IPS-15b (cell line): ENCODE data around the gene OR2F1.

ENCODE experiments used
- H3K27me3 ChIP-seq: one replicate; pipeline ENCODE4 v1.6.1; 2013; ENCODE audit warnings: low read length; ENCODE audit not compliant: control insufficient read depth, insufficient read depth
- H3K36me3 ChIP-seq: one replicate; pipeline ENCODE4 v1.6.1; 2013; ENCODE audit warnings: low read length; ENCODE audit not compliant: control insufficient read depth, insufficient read depth
- H3K4me1 ChIP-seq: one replicate; pipeline ENCODE4 v1.6.1; 2013; ENCODE audit warnings: mild to moderate bottlenecking, low read length; ENCODE audit not compliant: control insufficient read depth, insufficient read depth
- H3K4me3 ChIP-seq: one replicate; pipeline ENCODE4 v1.5.1; 2013; ENCODE audit warnings: low read depth, low read length
- H3K9ac ChIP-seq: one replicate; pipeline ENCODE4 v1.6.1; 2013; ENCODE audit warnings: low read depth, mild to moderate bottlenecking, low read length
- H3K9me3 ChIP-seq: one replicate; pipeline ENCODE4 v1.6.1; 2013; ENCODE audit warnings: mild to moderate bottlenecking, low read length; ENCODE audit not compliant: control insufficient read depth, insufficient read depth

The OR2F1 gene

DNA sequence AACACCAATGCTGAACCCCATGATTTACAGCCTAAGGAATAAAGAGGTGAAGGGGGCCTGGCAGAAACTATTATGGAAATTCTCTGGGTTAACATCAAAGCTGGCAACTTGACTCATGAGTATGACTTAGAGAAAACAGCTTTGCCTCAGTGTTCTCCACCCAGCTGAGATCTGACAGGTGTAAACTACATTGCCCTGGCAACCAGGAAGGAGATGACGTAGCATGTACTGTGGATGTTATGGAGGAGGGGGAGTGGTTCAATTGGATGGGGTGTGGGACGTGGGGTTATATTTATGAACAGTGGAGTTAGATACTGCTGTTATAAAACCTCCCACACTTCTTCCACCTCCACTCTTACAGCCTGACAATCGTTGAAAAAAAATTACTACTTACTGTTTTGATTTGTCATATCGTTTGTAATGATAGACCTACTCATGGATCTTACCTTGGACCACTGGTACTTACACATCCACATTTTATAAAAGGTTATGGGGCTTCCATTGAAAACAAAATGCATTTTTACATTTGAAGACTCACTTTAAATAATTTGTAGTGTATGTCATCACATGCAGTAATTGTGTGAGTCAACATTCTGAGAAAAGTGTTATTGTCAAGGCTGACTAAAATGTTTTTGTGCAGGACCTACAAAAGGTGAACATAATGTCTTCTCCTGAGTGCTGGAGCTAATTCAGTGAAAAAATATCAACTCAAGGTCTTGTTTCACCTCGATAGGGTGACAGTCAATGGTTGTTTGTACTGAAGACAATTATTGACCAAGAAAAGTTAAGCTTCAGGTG is 6.4 kb downstream of the OR2F1 start:
- H3K9me3 ChIP-seq: no peaks in the 10 kb centered on the region
- no peaks in the 10 kb centered on the region for H3K27me3 ChIP-seq
- H3K36me3 ChIP-seq: no peaks in the 10 kb centered on the region
- H3K4me1 ChIP-seq: peaks cover 5% of the 10 kb centered on the region
- no peak overlapping the region for H3K4me3 ChIP-seq
- H3K9ac ChIP-seq: no peak overlapping the region

DNA sequence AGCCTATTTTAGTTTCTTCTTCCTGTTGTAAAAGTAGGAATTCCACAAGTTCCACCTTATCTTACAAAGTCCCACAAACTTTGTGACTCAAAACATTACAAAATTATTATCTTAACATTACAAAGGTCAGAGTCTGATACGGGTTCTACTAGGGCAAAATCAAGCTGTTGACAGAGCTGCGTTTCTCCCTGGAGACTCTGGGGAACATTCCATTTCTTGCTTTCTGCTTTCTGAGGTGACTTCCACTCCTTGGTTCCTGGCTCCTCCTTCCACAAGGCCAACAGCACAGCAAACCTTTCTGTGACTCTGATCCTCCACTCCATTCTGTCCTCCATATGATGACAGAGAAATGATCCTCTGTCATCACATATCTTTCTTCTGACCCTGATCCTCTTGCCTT is 10.6 kb downstream of the OR2F1 start:
- Histone ChIP-seq H3K9me3 (no peaks in the 10 kb centered on the region), H3K4me1 (no peaks in the 10 kb centered on the region), H3K36me3 (no peaks in the 10 kb centered on the region), H3K9ac (no peak overlapping the region), H3K4me3 (no peak overlapping the region), H3K27me3 (no peaks in the 10 kb centered on the region)

DNA sequence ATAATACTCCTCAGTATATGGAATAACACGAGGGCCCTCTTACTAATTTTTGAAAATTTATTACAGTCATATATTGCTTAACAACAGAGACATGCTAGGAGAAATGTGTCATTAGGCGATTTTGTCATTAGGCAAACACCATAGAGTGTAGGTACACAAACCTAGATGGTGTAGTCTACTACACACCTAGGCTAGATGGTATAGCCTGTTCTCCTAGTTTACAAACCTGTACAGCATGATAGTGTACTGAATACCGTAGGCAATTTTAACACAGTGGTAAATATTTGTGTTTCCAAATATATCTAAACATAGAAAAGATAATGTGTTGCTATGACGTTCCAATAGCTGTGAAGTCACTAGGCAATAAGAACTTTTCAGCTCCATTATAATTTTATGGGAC is 12.8 kb downstream of the OR2F1 start:
- H3K4me3 ChIP-seq: no peak overlapping the region
- H3K9ac ChIP-seq: no peak overlapping the region
- no peaks in the 10 kb centered on the region for H3K27me3 ChIP-seq
- H3K4me1 ChIP-seq: no peaks in the 10 kb centered on the region
- no peaks in the 10 kb centered on the region for H3K36me3 ChIP-seq
- H3K9me3 ChIP-seq: no peaks in the 10 kb centered on the region

DNA sequence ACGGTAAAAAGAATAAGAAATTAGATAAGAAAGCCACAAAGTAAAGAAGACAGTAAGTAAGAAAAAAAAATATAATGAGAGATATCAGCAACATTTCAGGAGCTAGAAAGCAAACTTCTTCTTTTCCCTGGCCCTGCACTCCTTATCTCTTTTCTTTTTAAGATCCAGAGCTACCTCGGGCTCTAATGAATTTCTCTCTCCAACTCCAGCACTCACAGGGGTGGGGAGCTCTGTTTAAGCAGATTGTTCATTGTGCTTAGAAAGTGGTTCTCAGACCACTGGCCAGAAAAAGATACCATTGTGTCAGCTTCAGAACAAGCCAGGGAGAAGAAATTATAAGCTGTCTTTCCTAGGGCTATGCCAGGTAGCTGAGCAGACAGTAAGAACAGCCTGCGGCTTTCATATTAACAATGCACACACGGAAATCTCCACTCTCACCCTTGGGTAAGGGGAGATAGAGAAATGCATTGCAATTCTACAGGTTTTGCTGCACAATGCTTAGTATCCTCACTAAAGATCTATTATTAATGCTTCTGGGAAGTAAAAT is 19.3 kb downstream of the OR2F1 start:
- Histone ChIP-seq H3K4me1 (no peaks in the 10 kb centered on the region), H3K9ac (no peak overlapping the region), H3K27me3 (no peaks in the 10 kb centered on the region)

GRCh38 chr7:143974459-143974858 is 19.8 kb downstream of the OR2F1 start:
- H3K4me1 ChIP-seq: no peaks in the 10 kb centered on the region
- no peaks in the 10 kb centered on the region for H3K27me3 ChIP-seq
- no peak overlapping the region for H3K9ac ChIP-seq
- no peaks in the 10 kb centered on the region for H3K9me3 ChIP-seq
- no peak overlapping the region for H3K4me3 ChIP-seq
- no peaks in the 10 kb centered on the region for H3K36me3 ChIP-seq

More for the DNA sequence above, 19.3 kb downstream of the OR2F1 start:
- Histone ChIP-seq H3K9me3 (no peaks in the 10 kb centered on the region), H3K36me3 (no peaks in the 10 kb centered on the region), H3K4me3 (no peak overlapping the region)

GRCh38 chr7:143975617-143976016 is 21.0 kb downstream of the OR2F1 start:
- no peak overlapping the region for H3K9ac ChIP-seq
- no peaks in the 10 kb centered on the region for H3K36me3 ChIP-seq
- H3K4me1 ChIP-seq: no peaks in the 10 kb centered on the region
- H3K27me3 ChIP-seq: no peaks in the 10 kb centered on the region
- no peaks in the 10 kb centered on the region for H3K9me3 ChIP-seq
- no peak overlapping the region for H3K4me3 ChIP-seq

- H3K36me3 ChIP-seq: no peaks in the 10 kb centered on the region
- no peaks in the 10 kb centered on the region for H3K9me3 ChIP-seq
- H3K9ac ChIP-seq: no peak overlapping the region
- H3K27me3 ChIP-seq: no peaks in the 10 kb centered on the region
- no peaks in the 10 kb centered on the region for H3K4me1 ChIP-seq
- H3K4me3 ChIP-seq: no peak overlapping the region
Observed at GRCh38 chr7:143978585-143978984, 23.9 kb downstream of the OR2F1 start.

DNA sequence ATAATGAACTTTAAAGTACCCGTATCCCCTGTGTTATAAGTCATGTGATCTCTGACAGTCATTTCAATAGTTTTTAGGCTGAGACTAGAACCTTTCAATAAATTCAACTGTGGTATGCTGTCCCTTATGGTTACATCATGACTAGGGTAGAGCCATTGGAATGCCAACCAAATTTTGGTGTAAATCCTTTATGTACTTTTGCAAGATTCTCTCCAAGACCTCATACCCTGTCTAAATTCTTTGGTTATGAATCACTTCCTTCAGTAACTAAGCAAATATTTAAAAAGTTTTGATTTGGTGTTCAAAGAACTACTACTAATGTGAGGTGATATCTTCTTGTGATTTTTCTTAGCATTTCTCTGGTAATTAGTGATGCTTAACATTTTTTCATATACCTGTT is 24.7 kb downstream of the OR2F1 start:
- Histone ChIP-seq H3K4me3 (no peak overlapping the region), H3K9ac (no peak overlapping the region), H3K36me3 (no peaks in the 10 kb centered on the region), H3K4me1 (no peaks in the 10 kb centered on the region), H3K9me3 (no peaks in the 10 kb centered on the region), H3K27me3 (no peaks in the 10 kb centered on the region)

DNA sequence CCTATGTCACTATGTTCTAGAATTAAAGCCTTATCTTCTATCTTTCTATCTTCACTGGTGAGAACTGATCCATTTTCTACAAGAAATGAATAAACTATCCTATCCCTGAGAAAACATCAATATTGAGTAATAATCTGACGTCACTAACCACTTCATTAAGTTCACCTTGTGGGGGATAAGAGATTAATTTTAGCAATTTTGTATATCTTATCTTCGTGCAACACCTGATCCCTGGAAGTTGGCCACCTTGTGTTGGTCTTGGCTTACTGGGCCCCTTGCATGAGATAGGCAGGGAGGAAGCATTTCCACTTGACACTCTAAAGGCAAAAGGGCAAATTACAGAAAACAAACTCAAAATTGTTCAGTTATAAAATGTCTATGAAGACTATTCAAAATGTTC is 25.4 kb downstream of the OR2F1 start:
- H3K4me1 ChIP-seq: no peaks in the 10 kb centered on the region
- no peaks in the 10 kb centered on the region for H3K27me3 ChIP-seq
- H3K36me3 ChIP-seq: no peaks in the 10 kb centered on the region
- no peaks in the 10 kb centered on the region for H3K9me3 ChIP-seq
- H3K9ac ChIP-seq: no peak overlapping the region
- H3K4me3 ChIP-seq: no peak overlapping the region

GRCh38 chr7:143980746-143981510 is 26.3 kb downstream of the OR2F1 start:
- Histone ChIP-seq H3K4me3 (no peak overlapping the region), H3K4me1 (no peaks in the 10 kb centered on the region), H3K9me3 (no peaks in the 10 kb centered on the region), H3K27me3 (no peaks in the 10 kb centered on the region), H3K9ac (no peak overlapping the region), H3K36me3 (no peaks in the 10 kb centered on the region)

DNA sequence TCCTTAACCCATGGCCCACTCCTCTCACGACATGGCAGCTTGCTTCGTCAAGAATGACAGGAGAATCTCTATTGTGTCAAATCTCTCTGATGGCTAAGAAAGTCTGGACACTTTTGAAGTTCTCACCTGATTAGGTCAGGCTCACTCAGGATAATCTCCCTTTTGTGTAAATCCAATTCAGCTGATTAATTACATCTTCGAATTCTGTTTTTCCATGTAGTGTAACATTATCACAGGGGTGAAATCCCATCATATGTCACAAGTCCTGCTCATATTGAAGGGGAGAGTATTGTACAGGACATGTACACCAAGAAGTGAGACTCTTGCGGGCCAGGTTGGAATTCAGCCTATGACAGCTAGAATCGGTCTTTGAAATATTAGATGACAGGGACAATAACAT is 29.3 kb downstream of the OR2F1 start:
- H3K27me3 ChIP-seq: no peaks in the 10 kb centered on the region
- H3K4me3 ChIP-seq: no peak overlapping the region
- no peaks in the 10 kb centered on the region for H3K9me3 ChIP-seq
- no peak overlapping the region for H3K9ac ChIP-seq
- H3K36me3 ChIP-seq: no peaks in the 10 kb centered on the region
- no peaks in the 10 kb centered on the region for H3K4me1 ChIP-seq

DNA sequence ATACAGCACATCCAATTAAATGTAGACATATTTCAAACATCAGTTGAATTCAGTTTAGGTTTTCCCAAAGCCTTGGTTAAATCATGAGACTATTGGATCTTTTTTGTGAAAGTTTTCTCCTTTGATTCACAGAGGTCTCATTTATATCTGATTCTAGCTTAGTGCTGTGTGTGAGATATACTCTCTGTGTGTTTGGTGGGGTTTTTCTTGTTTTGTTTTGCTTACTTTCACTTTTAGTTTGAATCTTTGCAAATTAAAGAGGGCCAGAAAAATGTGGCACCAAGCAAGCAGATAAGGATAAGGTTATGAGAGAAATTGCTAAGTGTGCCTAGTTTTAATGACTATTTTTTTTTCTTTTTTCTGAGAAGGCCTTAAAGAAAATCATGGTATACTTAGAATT is 32.9 kb downstream of the OR2F1 start:
- Histone ChIP-seq H3K4me3 (no peak overlapping the region), H3K36me3 (no peaks in the 10 kb centered on the region), H3K4me1 (no peaks in the 10 kb centered on the region), H3K9ac (no peak overlapping the region), H3K27me3 (no peaks in the 10 kb centered on the region), H3K9me3 (no peaks in the 10 kb centered on the region)
